GM21723 (cell line): ENCODE measurements around the gene HSD17B7.
"Not testable (repeated sequence)": the region's sequence is repeated elsewhere in the genome, so short reads cannot be mapped to it uniquely, and the experiment has no call there.

Experiments used
- ATAC-seq: cut with Tn5 transposase; IDR thresholded peaks from one replicate; pipeline ENCODE4 v1.9.1; 2021; ENCODE audit warnings: mild to moderate bottlenecking, moderate library complexity; ENCODE audit not compliant: unreplicated experiment

HSD17B7 gene

DNA sequence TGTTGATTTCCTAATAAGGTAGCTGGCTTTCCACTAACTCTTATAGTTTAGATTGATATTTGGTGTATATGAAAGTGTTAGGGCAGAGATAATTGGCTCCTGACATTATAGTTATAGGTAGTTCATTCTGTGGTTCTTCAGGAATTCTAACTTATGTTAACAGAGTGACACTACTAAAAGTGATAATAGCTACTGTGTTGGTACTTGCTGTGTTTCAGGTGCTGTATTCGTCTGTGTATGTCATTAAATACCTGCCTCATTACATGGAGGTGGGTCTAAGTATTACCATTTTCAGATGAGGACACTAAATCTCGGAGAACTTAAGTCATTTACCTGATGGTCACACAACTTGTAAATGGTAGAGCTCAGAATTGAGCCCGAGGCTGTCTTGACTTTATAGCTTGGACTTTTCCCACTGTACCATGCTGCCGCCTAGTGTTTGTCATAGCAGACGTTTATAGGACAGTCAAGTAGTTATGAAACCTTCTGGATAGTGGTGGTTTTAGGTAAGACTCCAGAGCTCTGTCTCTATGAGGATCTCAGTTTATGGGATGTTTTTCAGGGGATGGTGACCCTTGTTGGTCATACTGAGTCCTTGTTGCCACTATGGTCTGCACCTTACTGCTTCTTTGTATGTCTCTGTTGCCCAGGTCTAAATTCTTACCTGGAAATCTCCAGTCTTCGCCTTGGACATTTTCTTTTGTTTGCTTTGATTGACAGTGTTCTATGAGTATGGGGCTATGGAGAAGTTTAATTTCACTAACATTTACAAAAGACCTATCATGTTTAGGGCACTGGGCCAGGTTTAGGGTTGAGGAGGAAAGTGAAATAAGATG, 9.7 kb downstream of the HSD17B7 start:
- ATAC-seq: not testable (repeated sequence)

DNA sequence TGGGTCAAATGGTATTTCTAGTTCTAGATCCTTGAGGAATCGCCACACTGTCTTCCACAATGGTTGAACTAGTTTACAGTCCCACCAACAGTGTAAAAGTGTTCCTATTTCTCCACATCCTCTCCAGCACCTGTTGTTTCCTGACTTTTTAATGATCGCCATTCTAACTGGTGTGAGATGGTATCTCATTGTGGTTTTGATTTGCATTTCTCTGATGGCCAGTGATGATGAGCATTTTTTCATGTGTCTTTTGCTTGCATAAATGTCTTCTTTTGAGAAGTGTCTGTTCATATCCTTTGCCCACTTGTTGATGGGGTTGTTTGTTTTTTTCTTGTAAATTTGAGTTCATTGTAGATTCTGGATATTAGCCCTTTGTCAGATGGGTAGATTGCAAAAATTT, 17.0 kb downstream of the HSD17B7 start:
- not testable (repeated sequence) for ATAC-seq

DNA sequence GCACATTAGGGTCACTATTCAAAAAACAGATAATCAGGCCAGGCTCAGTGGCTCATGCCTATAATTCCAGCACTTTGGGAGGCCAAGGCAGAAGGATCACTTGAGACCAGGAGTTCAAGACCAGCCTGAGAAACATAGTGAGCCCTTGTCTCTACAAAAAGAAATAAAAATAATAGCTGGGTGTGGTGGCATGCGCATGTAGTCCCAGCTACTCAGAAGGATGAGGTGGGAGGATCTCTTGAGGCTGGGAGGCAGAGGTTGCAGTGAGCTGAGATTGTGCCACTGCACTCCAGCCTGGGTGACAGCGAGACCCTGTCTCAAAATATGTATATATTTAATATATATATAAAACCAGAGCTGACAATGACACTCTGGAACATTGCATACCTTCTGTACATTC, 21.9 kb downstream of the HSD17B7 start:
- not testable (repeated sequence) for ATAC-seq

DNA sequence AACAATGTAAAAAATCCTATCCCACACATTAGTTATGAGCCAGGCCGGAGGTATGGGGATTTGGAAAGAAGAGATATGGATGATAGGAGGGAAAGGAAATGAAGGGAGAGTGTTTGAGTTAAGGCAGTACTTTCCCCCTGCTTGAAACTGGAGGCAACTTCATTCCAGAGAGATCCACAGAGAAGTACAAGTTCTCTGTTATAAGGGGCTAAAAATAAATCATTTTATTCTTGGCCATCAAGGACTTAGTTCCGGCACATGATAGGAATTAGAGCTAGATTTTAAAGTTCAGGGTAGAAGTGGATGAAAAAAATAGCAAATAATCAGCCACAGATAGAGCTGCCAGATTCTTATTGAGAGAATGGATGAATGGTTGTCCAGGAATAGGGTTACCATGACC, 27.6 kb downstream of the HSD17B7 start:
- ATAC-seq: not testable (repeated sequence)

DNA sequence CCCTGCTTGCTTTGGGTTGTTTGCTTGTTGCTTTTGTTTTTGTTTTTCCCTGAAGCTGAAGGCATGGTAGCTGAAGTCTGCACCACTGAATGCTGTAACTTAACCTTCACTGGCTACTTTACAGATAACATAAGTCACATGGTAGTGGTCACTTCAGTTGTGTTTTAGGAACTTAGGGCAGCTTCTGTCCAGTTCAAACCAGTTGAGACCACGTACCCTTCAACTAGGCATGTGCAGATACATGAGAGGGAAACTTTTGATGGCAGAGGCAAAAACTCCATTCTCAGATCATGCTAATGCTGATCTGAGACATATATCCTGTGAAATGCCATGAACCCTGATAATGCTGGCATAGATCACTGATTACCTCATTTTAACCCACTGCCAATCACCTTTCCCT, 28.2 kb downstream of the HSD17B7 start:
- ATAC-seq: not testable (repeated sequence)

DNA sequence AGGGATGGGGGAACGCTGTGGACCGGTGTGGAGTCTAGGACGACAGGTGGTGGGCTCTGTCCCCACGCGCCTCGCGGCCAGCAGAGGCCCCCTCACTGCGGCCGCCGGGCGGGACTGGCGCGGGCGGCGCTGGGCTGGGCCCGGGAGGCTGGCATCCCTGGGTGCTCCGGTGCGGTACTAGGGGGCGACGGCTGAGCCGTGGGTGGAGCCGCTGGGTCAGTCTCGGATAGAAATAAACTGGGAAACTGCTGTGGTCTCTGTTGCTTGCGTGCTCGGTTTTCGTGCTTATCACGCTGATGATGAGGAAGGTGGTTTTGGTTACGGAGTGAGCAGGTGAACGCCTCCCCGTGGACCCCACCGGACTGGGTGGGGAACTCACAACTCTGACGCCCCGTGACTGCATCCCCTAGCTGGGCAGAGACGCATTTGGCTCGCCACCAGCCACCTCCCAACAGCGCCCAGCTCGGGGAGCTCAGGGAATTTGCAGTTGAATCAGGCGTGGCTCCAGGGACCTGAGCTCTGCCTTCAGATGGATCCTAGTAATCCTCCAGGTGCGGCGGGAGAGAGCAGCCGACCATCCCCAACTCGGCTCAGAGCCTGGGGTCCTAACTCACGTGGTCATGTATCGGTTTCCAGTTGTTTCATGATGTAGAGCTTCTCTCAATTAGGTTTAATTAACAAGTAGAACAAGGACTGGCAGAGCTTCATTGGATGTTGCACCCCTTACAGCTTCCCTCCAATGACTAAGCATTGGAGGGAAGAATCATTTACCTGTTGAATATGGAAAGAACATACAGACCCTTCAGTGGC, 32.1 kb downstream of the HSD17B7 start:
- ATAC-seq: no peak

DNA sequence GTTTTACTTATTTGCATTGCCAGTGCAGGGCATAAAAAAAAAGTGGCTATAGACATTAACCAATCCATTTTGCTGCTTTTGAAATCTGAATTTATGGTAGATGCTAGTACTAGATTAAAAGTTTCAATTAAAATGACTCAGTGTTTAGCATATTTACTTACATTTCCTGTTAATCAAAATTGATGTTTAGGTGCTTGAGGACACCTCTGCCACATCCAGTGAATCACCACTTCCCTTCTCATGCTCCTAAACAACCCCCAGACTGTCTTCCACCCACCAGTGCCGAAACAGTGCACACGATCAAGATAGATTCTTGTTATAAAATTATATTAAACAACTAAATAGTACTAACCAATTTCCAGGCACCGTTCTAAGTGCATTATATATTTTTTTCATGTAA, 32.7 kb downstream of the HSD17B7 start:
- ATAC-seq: no peak

DNA sequence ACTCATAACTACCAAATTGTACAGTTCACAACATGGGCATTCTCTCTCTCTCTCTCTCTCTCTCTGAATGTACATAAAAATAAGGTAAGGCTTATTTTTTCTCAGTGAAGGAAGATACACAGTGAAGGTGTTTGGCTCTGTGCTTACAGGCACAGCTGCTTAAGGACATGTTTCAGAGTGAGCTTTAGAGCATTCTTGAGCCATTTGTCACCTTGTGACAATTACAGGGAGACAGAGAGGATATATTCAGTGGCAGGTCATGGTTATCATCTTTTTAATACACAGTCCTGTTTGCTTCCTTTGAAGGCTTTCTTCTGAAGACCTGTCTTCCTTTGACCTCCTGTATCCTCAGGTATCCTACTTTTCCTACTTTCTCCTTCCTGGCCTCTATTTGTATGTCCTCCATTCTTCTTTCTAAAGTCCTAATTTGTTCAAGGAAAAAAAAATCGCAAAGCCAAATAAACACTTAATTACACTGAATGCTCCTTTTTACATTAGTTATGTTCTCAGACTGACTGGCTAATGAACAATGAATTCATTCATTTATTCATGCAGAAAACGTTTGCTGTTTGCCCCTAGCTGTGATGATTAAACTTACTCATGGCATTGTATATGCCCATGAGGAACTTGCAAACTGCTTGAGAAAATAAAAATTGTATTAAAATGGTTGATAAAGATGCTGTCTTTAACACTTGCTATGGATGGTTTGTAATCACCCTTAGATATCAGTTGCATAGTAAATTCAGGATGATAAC, 33.4 kb downstream of the HSD17B7 start:
- no peak for ATAC-seq

DNA sequence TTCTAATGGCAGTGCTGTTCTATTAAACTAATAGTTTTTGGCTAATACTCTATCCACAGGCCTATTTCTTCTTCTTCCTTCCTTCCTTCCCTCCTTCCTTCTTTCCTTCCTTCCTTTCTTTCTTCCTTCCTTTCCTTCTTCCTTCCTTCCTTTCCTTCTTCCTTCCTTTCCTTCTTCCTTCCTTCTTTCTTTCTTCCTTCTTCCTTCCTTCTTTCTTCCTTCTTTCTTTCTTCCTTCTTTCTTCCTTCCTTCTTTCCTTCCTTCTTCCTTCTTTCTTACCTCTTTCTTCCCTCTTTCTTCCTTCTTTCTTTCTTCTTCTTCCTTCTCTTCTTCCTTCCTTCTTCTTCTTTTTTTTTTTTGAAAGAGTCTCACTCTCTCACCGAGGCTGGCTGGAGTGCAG, 38.8 kb downstream of the HSD17B7 start:
- ATAC-seq: no peak

DNA sequence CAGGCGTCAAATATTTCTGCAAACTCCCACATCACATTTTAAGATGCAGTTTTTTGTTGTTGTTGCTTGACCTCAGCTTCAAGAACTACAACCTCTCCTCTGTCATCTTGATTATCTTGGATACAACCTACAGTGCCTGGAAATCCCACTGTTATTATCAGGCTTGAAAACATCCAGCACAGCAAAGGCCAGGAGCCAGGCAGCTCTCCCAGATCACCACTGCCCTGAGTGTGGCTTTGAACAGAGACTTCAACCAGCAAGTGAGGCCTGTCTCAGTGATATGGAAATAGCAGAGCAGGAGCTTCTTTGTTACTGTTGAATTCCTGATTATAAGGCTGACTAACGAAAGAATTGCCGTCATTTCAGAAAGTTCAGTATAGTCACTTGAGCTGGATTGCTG, 42.0 kb downstream of the HSD17B7 start:
- no peak for ATAC-seq

DNA sequence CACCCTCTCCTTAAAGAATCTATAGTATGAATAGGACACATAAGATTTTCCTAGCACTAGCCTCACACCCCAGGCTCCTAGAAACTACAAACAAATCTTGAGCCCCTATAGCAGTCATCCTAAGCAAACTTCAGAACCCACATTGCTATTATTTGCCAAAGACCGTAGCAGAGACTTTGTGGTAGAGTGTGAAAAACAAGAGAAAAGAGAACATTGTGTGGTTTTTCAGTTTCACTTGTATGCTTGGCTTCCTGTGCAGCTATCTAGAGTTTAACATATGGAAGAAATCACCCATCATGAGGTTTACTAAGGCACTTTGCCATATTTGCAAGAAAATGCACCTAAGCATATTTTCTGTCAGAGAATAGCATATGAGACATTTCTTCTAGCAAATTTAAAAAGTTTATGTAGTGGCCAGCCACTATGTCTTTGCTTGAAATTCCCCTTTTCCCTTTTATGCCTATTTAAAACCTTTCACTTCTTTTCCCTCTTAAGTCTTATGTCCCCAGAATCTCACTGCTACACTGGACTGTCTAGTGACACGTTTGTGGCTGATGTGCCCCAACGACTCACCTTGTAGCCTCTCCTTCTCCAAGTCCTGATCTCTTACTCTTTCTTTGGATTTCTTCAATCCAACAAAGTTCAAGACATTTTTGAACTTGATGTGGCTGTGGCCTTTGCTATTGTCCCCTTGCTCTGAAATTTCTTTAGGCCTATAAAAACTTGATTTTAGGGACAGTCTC, 44.8 kb downstream of the HSD17B7 start:
- peak; percentile 92 for ATAC-seq

DNA sequence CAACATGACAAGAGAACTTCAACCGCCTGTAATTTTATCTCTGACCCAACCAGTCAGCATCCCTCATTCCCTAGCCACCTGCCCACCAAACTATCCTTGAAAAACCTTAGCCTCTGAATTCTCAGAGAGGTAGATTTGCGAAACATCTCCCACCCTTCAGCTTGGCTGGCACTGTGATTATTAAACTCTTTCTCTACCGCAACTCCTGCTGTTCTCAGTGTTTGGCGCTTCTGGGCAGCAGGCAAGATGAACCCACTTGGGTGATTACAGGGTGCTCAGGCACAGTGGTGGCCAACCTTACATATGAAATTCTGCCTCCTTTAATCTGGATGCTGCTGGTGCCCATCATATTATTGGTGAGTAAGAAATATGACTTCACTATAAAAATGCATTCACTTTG, 48.4 kb downstream of the HSD17B7 start:
- ATAC-seq: no peak

DNA sequence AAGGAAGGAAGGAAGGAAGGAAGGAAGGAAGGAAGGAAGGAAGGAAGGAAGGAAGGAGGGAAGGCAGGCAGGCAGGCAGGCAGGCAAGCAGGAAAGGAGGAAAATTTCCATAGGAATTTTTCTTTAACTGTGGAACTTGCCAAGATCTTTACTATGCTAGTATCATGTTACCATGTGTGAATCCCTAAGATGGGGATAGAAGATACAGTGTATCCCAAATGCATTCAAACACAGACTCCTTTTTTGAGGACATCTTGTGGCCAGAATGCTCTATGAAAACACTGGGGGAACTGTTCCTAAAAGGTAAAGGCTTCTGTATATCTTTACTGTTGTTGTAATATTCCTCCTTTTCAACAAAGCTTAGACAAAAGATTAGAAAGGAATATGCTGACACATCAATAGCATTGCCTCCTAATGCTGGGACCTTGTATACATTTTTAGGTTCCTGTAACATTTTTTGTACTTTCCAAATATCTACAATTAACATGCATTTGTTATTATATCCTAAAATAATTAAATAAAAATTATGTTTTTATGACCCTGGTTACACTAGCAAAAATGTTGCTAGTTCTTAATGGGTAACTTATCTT, 49.8 kb downstream of the HSD17B7 start:
- no peak for ATAC-seq

DNA sequence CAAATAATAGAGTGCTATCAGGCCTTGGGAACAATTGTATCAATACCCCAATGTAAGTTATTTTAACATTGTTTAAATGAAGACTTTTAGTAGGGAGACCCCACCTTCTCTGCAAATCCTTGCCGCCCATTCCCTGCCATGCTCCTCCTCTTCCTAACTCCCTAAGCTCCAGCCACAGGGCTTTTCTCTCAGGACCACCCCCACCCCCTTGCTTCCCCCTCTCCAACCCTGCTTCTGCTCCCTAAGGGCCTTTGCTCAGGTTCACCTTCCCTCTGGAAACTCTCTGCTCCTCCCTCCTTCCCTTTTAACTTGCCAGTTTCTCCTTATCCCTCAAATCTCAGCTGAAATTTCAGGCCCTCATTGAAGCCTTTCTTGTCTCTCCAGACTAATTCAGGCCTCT, 53.7 kb downstream of the HSD17B7 start:
- no peak for ATAC-seq

DNA sequence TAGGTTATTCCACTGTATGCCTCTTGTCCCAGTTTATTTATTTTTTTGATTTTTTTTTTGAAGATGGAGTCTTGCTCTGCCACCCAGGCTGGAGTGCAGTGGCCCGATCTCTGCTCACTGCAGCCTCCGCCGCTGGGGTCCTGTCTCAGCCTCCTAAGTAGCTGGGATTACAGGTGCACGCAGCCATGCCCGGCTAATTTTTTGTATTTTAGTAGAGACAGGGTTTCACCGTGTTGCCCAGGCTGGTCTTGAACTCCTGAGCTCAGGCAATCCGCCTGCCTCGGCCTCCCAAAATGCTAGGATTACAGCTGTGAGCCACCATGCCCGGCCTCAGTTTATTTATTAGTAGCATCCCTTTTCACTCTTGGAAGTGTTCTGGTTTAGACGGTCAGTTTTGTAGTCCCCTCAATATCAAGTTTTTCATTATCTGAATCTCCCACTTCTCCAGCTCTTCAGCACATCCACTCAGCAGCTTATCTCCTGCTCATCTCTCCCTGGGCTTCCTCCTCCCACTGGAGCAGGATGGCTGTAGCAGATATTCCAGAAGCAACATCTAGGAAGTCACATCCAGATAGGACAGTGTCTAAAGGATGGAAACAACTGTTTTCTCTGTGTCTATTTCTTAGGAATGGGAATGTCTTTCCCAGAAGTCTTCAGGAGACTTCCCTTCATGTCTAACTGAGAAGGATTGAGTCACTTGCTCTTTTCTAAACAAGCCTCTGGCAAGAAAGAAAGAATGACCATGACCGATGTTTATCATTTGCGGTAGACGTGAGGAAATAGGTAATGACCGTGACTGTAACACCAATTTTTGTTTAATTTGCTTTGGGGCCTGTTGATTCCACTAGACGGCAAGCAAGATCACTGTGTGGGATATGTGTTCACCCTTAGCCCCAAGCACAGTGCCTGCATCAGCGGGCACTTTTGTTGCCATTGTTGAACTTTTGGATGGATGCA, 56.0 kb downstream of the HSD17B7 start:
- no peak for ATAC-seq

DNA sequence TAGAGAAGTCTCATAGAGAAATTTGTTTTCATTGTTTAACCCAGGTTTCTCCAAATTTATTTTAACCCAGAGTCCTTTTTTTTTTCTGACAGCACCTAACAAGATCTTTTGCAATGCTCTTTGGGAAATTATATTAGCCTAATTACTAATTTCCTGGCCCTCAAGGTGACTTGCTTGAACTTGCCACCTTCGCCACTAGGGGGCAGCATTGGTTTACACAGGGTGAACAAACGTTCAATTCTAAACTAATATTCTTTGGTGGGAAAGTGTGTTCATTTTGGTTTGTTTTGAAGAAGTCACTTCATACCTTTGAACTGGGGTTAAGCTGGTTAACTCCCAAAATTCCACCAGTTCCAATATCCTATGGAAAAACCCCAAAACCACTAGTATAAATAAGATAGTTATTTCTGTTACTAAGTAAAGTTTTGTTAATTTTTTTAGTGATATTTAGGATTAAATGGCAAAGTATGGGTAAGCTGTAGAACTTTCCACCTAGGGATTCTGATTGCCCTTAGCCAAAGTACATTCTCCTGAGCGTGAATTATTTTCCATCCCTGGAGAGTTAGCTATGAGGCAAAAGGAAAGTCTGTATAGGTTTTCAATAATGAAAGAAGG, 57.4 kb downstream of the HSD17B7 start:
- peak; percentile 81 for ATAC-seq

DNA sequence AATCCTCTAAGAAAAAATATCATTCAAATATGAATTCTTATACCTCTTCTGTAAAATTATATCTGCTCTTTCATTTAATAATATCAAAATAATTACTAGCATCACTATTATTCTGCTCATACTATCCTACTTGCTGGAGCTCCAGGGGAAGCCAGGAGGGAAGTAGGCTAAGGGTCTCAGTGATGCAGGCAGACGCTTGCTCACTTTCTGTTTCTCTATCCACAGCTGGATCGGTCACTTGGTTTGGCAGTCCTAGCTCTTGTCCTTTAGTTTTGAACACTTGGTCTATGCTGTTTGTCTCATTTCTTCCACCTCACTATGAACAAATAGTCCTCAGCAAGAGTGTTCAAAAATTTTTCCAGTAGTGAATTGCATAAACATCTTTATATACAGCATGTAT, 59.2 kb downstream of the HSD17B7 start:
- no peak for ATAC-seq

DNA sequence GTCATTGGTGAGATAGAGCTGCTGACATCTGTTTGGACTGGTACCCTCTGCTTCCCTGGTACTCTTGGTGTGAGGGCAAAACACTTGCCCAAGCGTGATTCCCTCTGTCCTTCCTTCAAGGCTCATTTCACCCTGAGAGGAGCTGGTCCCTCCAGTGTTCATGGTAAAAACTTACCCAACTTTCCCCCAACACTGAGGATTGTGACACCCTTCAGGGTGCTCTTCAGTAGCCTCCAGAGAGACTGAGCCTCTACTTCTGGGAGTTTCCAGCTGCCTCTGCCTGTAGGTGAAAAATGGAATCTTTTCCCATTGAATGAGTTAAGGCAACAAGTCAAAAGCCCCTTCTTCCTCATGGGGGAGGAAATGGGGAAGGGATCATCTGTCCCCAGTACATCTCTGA, 60.8 kb downstream of the HSD17B7 start:
- no peak for ATAC-seq
